HG03520 (cell line): ENCODE measurements around the gene S100A13.
A peak's percentile ranks its signal among the peaks of the same experiment; 100 is the strongest.
"Not testable (repeated sequence)": the region's sequence is repeated elsewhere in the genome, so short reads cannot be mapped to it uniquely, and the experiment has no call there.

ENCODE experiments used
- ATAC-seq: cut with Tn5 transposase; IDR thresholded peaks from one replicate; pipeline ENCODE4 v1.9.1; 2021; ENCODE audit warnings: mild to moderate bottlenecking, moderate library complexity; ENCODE audit not compliant: unreplicated experiment

S100A13 gene

GRCh38 chr1:153648000-153648643, 20.8 kb upstream of the S100A13 start:
- ATAC-seq = no peak

- no peak for ATAC-seq
Observed at GRCh38 chr1:153647346-153647714, 20.0 kb upstream of the S100A13 start.

GRCh38 chr1:153646672-153647345, 19.5 kb upstream of the S100A13 start:
- ATAC-seq = no peak

- no peak for ATAC-seq
Observed at GRCh38 chr1:153643816-153644215, 16.5 kb upstream of the S100A13 start.

- no peak for ATAC-seq
Observed at GRCh38 chr1:153643100-153643499, 15.8 kb upstream of the S100A13 start.

- ATAC-seq = no peak
Observed at GRCh38 chr1:153642161-153642560, 14.9 kb upstream of the S100A13 start.

- no peak for ATAC-seq
Observed at GRCh38 chr1:153640861-153641260, 13.6 kb upstream of the S100A13 start.

GRCh38 chr1:153640213-153640612, 12.9 kb upstream of the S100A13 start:
- not testable (repeated sequence) for ATAC-seq

- ATAC-seq = no peak
Observed at GRCh38 chr1:153639280-153639679, 12.0 kb upstream of the S100A13 start.

GRCh38 chr1:153638261-153638660, 11.0 kb upstream of the S100A13 start:
- no peak for ATAC-seq

- no peak for ATAC-seq
Observed at GRCh38 chr1:153636312-153636711, 9.0 kb upstream of the S100A13 start.

GRCh38 chr1:153635872-153636271, 8.6 kb upstream of the S100A13 start:
- no peak for ATAC-seq

GRCh38 chr1:153633754-153634665, 6.7 kb upstream of the S100A13 start, which contains the start of gene CHTOP:
Gene CHTOP, plus strand, starts transcription at chr1:153634066. Its CDS starts 2,523 bp downstream, at chr1:153636589.
- ATAC-seq = peak; percentile 81

GRCh38 chr1:153633161-153633753, 6.0 kb upstream of the S100A13 start:
- peak; percentile 3 for ATAC-seq

GRCh38 chr1:153631047-153632022, 4.0 kb upstream of the S100A13 start:
- no peak for ATAC-seq

GRCh38 chr1:153630384-153630783, 3.1 kb upstream of the S100A13 start:
- no peak for ATAC-seq

GRCh38 chr1:153629971-153630370, 2.7 kb upstream of the S100A13 start:
- ATAC-seq = no peak

GRCh38 chr1:153629343-153629665, 2.0 kb upstream of the S100A13 start:
- ATAC-seq = no peak

- no peak for ATAC-seq
Observed at GRCh38 chr1:153628638-153629342, 1.5 kb upstream of the S100A13 start.
